ENCODE results near the gene CITED1. TPM values are rescaled to one million over a fixed set of nuclear protein-coding genes. Genes with fewer than 3 reads are reported as not detected.

CITED1 gene
- total and polyA plus RNA-seq, 2 donors (not counting 1 experiment from before 2014, with no cell fraction given): not detected

GRCh38 chrX:72351606-72352334 lies 46.1 kb upstream of the CITED1 start:
- ChIA-PET CTCF (no interaction called here), POLR2A (no interaction called here)
- no peaks in the 10 kb centered on the region for H3K9me3 ChIP-seq (ENCODE audit: control extremely low read depth in 1 of 3, control insufficient read depth in 2 of 3, insufficient read depth in 1 of 3, low read length in 2 of 3)
- no peaks in the 10 kb centered on the region for H4K20me1 ChIP-seq (ENCODE audit: control insufficient read depth, insufficient read depth, low read length, poor library complexity, severe bottlenecking)
- H3K27me3 ChIP-seq (replicated peaks in 1 of 4; ENCODE audit: control extremely low read depth in 1 of 4, control insufficient read depth in 3 of 4, insufficient read depth in 4 of 4, low read length in 3 of 4): no peaks in the 10 kb centered on the region
- Mint-ChIP-seq H3K27me3 (no peaks in the 10 kb centered on the region), H3K27ac (no peak overlapping the region), H3K4me3 (no peak overlapping the region), H3K9me3 (ENCODE audit: insufficient read depth) (no peaks in the 10 kb centered on the region), H3K4me1 (no peaks in the 10 kb centered on the region)
- no peaks in the 10 kb centered on the region for H3K79me2 ChIP-seq (ENCODE audit: control insufficient read depth, insufficient read depth, low read length)
- peaks cover 0 to 8% of the 10 kb centered on the region in 2 experiments for H3K36me3 ChIP-seq (replicated peaks in 1 of 2; ENCODE audit: control extremely low read depth in 1 of 2, control insufficient read depth in 1 of 2, extremely low read depth in 1 of 2, insufficient read depth in 2 of 2, low read length in 1 of 2)
- no peak overlapping the region for H3K27ac ChIP-seq (ENCODE audit: low read length in 2 of 2)
- no peaks in the 10 kb centered on the region for H3K4me1 ChIP-seq (ENCODE audit: control insufficient read depth in 2 of 2, insufficient read depth in 2 of 2, low read length in 2 of 2)
- TF ChIP-seq, protein P1, sequence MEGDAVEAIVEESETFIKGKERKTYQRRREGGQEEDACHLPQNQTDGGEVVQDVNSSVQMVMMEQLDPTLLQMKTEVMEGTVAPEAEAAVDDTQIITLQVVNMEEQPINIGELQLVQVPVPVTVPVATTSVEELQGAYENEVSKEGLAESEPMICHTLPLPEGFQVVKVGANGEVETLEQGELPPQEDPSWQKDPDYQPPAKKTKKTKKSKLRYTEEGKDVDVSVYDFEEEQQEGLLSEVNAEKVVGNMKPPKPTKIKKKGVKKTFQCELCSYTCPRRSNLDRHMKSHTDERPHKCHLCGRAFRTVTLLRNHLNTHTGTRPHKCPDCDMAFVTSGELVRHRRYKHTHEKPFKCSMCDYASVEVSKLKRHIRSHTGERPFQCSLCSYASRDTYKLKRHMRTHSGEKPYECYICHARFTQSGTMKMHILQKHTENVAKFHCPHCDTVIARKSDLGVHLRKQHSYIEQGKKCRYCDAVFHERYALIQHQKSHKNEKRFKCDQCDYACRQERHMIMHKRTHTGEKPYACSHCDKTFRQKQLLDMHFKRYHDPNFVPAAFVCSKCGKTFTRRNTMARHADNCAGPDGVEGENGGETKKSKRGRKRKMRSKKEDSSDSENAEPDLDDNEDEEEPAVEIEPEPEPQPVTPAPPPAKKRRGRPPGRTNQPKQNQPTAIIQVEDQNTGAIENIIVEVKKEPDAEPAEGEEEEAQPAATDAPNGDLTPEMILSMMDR (IDR thresholded peaks at IDR 0.05): no peak
- no peak for TF ChIP-seq EZH2 (IDR thresholded peaks at IDR 0.05; ENCODE audit: borderline replicate concordance, insufficient read depth, low read depth, low read length, poor library complexity, severe bottlenecking)
- 96% methylated on average over 4 of the region's 8 CpGs for WGBS (ENCODE audit: insufficient coverage)
- H3K9ac ChIP-seq (ENCODE audit: low read length): no peak overlapping the region
- no peak overlapping the region for H3K4me2 ChIP-seq (replicated peaks; ENCODE audit: low read depth, low read length, poor library complexity, severe bottlenecking)
- ATAC-seq (ENCODE audit: low read depth): no peak
- DNase-seq: no peak
- intact Hi-C loops (cut with micrococcal nuclease): no loop called here
- H2AFZ ChIP-seq (ENCODE audit: insufficient read depth, low read depth, low read length, poor library complexity, severe bottlenecking): no peak overlapping the region
- H3K4me3 ChIP-seq (ENCODE audit: control extremely low read depth in 1 of 5, extremely low read depth in 1 of 5, insufficient read depth in 1 of 5, low read depth in 2 of 5, low read length in 4 of 5): no peak overlapping the region

GRCh38 chrX:72349190-72349589 lies 43.5 kb upstream of the CITED1 start:
- intact Hi-C loops (cut with micrococcal nuclease): no loop called here
- ChIA-PET CTCF (no interaction called here), POLR2A (no interaction called here)
- no peak for TF ChIP-seq EZH2 (IDR thresholded peaks at IDR 0.05; ENCODE audit: borderline replicate concordance, insufficient read depth, low read depth, low read length, poor library complexity, severe bottlenecking)
- TF ChIP-seq, protein P1 (IDR thresholded peaks at IDR 0.05): no peak
- no peaks in the 10 kb centered on the region for H3K9me3 Mint-ChIP-seq (ENCODE audit: insufficient read depth)
- no peaks in the 10 kb centered on the region for H3K27me3 ChIP-seq (replicated peaks in 1 of 4; ENCODE audit: control extremely low read depth in 1 of 4, control insufficient read depth in 3 of 4, insufficient read depth in 4 of 4, low read length in 3 of 4)
- H2AFZ ChIP-seq (ENCODE audit: insufficient read depth, low read depth, low read length, poor library complexity, severe bottlenecking): no peak overlapping the region
- no peaks in the 10 kb centered on the region for H4K20me1 ChIP-seq (ENCODE audit: control insufficient read depth, insufficient read depth, low read length, poor library complexity, severe bottlenecking)
- no peaks in the 10 kb centered on the region for H3K4me1 ChIP-seq (ENCODE audit: control insufficient read depth in 2 of 2, insufficient read depth in 2 of 2, low read length in 2 of 2)
- H3K4me3 ChIP-seq (ENCODE audit: control extremely low read depth in 1 of 5, extremely low read depth in 1 of 5, insufficient read depth in 1 of 5, low read depth in 2 of 5, low read length in 4 of 5): no peak overlapping the region
- H3K9ac ChIP-seq (ENCODE audit: low read length): no peak overlapping the region
- no peaks in the 10 kb centered on the region for H3K79me2 ChIP-seq (ENCODE audit: control insufficient read depth, insufficient read depth, low read length)
- H3K27me3 Mint-ChIP-seq: no peaks in the 10 kb centered on the region
- no peak overlapping the region for H3K27ac Mint-ChIP-seq
- ATAC-seq (ENCODE audit: low read depth) (no peak), DNase-seq (no peak)
- no peak overlapping the region for H3K27ac ChIP-seq (ENCODE audit: low read length in 2 of 2)
- 38% methylated on average over 3 of the region's 3 CpGs for WGBS (ENCODE audit: insufficient coverage)
- H3K4me2 ChIP-seq (replicated peaks; ENCODE audit: low read depth, low read length, poor library complexity, severe bottlenecking): no peak overlapping the region
- no peak overlapping the region for H3K4me3 Mint-ChIP-seq
- peaks cover 0 to 8% of the 10 kb centered on the region in 2 experiments for H3K36me3 ChIP-seq (replicated peaks in 1 of 2; ENCODE audit: control extremely low read depth in 1 of 2, control insufficient read depth in 1 of 2, extremely low read depth in 1 of 2, insufficient read depth in 2 of 2, low read length in 1 of 2)
- H3K9me3 ChIP-seq (ENCODE audit: control extremely low read depth in 1 of 3, control insufficient read depth in 2 of 3, insufficient read depth in 1 of 3, low read length in 2 of 3): no peaks in the 10 kb centered on the region
- no peaks in the 10 kb centered on the region for H3K4me1 Mint-ChIP-seq
